Peyer's patch (tissue), 4 donors: ENCODE results near the gene NEDD4L. TPM values are rescaled to one million over a fixed set of nuclear protein-coding genes. Genes with fewer than 3 reads are reported as not detected.

Experiments
- DNase-seq, 3 donors: peaks; one replicate each; pipeline ENCODE4 v3.0.0-alpha.2; 2017 to 2019
- H3K27ac ChIP-seq, 4 donors: fragments of 200-600 bp; sonication (generic); one replicate each; pipeline ENCODE4 v1.5.1; 2016 to 2019
- H3K27me3 ChIP-seq, 2 donors: fragments of 200-600 bp; sonication (generic); one replicate each; pipeline ENCODE4 v1.5.1; 2019
- H3K36me3 ChIP-seq, 3 donors: fragments of 200-600 bp; sonication (generic); one replicate each; pipeline ENCODE4 v1.5.1; 2016 to 2019
- H3K4me1 ChIP-seq, 4 donors: fragments of 200-600 bp; sonication (generic); one replicate each; pipeline ENCODE4 v1.5.1; 2016 to 2019
- H3K4me3 ChIP-seq, 4 donors: fragments of 200-600 bp; sonication (generic); 1 replicate in 3 of 4; 2 replicates in 1 of 4; pipeline ENCODE4 v1.5.1; 2016 to 2019; ENCODE audit warnings: mild to moderate bottlenecking in 1 of 4
- H3K9me3 ChIP-seq, 4 donors: fragments of 200-600 bp; sonication (generic); one replicate each; pipeline ENCODE4 v1.5.1; 2016 to 2019; ENCODE audit warnings: mild to moderate bottlenecking in 1 of 4
- POLR2A ChIP-seq, 2 donors: fragments of 450-650 bp; IDR thresholded peaks; one replicate each; pipeline ENCODE4 v1.5.1; 2017; ENCODE audit warnings: antibody characterized with exemption in 2 of 2, mild to moderate bottlenecking in 2 of 2, moderate library complexity in 2 of 2
- total RNA-seq, 4 donors: library from RNA; depleted of rRNA; stranded (reverse); fragments of >200 nt; gene quantifications; one replicate each; pipeline ENCODE4 v1.1.0, GENCODE V29; 2016
- TF ChIP-seq, protein P1 (sequence below), 6 experiments: fragments of 450-650 bp in 4 of 6; fragments of 200-600 bp in 2 of 6; sonication (generic) in 1 of 6; IDR thresholded peaks; one replicate each; pipeline ENCODE4 v1.5.1; 2017 to 2019; ENCODE audit warnings: antibody characterized with exemption in 6 of 6, mild to moderate bottlenecking in 3 of 6, moderate library complexity in 1 of 6

NEDD4L gene
- total RNA-seq, 4 donors from 2014 or later: 213 to 312 (median 277) TPM

DNA sequence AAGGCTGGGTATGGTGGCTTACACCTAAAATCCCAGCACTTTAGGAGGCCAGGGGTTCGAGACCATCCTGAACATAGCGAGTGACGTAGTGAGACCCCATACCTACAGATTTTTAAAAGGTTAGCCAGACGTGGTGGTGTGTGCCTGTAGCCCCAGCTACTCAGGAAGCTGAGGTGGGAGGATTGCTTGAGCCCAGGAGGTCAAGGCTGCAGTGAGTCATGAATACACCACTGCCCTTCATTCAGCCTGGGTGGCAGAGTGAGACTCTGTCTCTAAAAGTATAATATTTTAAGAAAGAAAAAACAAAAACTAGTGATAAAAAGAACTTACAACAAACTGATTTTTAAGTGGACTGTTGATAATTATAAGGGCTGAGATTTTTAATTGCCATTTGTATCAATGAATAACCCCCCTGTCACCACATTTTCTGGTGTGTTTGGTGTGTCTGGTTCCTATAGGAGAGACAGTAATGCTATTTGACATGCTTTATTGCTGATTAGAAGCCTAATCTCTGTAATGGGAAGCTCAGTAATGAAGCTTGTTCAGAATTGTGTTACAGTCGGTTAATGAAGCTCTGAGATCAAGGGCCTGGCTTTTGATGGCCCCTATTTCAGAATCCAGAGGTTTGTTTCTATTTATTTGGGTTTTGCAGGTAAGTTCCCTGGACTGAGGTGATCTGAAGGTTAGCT is 147.0 kb downstream of the NEDD4L start:
- H3K27ac ChIP-seq: no peak overlapping the region
- no peaks in the 10 kb centered on the region for H3K9me3 ChIP-seq
- TF ChIP-seq POLR2A (IDR thresholded peaks at IDR 0.05): no peak
- TF ChIP-seq, protein P1, sequence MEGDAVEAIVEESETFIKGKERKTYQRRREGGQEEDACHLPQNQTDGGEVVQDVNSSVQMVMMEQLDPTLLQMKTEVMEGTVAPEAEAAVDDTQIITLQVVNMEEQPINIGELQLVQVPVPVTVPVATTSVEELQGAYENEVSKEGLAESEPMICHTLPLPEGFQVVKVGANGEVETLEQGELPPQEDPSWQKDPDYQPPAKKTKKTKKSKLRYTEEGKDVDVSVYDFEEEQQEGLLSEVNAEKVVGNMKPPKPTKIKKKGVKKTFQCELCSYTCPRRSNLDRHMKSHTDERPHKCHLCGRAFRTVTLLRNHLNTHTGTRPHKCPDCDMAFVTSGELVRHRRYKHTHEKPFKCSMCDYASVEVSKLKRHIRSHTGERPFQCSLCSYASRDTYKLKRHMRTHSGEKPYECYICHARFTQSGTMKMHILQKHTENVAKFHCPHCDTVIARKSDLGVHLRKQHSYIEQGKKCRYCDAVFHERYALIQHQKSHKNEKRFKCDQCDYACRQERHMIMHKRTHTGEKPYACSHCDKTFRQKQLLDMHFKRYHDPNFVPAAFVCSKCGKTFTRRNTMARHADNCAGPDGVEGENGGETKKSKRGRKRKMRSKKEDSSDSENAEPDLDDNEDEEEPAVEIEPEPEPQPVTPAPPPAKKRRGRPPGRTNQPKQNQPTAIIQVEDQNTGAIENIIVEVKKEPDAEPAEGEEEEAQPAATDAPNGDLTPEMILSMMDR (IDR thresholded peaks at IDR 0.05): no peak

DNA sequence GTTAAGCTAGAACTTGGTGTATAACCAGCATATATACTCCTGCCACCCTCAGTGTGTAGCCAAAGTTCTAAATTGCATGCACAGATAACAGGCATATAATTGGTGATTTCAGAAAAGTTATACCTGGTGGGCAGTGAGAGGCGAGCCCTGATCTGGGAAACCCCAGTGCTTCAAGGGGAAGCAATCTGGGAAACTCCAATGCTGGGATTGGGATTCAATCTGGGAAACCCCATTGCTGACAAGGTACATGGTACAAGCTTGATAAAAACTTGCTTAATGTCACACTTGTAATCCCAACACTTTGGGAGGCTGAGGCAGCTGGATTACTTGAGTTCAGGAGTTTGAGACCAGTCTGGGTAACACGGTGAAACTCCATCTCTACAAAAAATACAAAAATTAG is 147.6 kb downstream of the NEDD4L start:
- Histone ChIP-seq H3K36me3 (no peaks in the 10 kb centered on the region), H3K27me3 (no peaks in the 10 kb centered on the region), H3K4me3 (no peak overlapping the region), H3K9me3 (no peaks in the 10 kb centered on the region), H3K4me1 (peaks cover 0 to 20% (median 0%) of the 10 kb centered on the region in 4 donors), H3K27ac (no peak overlapping the region)
- DNase-seq: no peak
- TF ChIP-seq, protein P1 (IDR thresholded peaks at IDR 0.05): no peak
- TF ChIP-seq POLR2A (IDR thresholded peaks at IDR 0.05): no peak

More for the DNA sequence above, 147.0 kb downstream of the NEDD4L start:
- Histone ChIP-seq H3K4me1 (peaks cover 0 to 18% (median 0%) of the 10 kb centered on the region in 4 donors), H3K4me3 (no peak overlapping the region), H3K27me3 (no peaks in the 10 kb centered on the region), H3K36me3 (no peaks in the 10 kb centered on the region)
- no peak for DNase-seq

DNA sequence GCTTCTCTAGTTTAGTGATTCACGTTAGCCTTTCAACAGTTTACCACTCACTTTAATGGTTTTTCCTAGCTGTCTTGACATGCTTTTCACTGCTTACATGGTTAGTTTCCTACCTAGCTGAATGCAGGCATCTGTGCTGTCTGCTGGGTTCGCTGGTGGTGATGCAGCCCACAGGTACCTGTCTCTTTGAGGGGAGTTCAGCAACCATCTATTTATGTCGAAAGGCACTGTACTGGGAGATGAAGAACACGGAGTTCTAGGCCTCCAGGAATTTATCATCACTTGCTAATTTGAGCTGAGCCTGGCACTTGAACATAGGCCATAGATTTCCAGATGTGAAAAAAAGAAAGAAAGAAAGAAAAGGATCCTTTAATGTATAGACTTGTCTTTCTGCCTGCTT is 148.5 kb downstream of the NEDD4L start:
- Histone ChIP-seq H3K27me3 (no peaks in the 10 kb centered on the region), H3K4me3 (no peak overlapping the region), H3K36me3 (no peaks in the 10 kb centered on the region), H3K27ac (no peak overlapping the region), H3K4me1 (peaks cover 0 to 25% (median 0%) of the 10 kb centered on the region in 4 donors), H3K9me3 (no peaks in the 10 kb centered on the region)
- TF ChIP-seq POLR2A (IDR thresholded peaks at IDR 0.05): no peak
- TF ChIP-seq, protein P1 (IDR thresholded peaks at IDR 0.05): no peak
- DNase-seq: no peak

DNA sequence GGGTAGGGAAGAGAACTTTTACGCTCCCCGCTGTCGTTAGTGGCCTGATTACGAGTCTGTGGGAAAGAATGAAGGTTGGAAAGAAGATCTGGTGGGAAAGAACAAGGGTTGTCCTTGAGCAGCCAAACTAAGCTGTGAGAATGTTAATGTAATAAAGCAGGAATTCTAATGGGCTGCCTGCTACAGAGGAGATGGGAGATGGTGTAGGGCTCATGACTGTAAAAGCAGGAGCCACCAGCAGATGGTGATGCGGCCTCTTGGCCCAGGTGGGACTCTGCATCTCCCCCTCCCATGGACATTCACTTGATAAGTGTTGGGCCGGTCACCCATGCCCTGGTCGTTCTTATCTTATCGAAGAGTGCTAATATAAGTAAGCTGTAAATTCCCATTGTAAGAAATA is 150.0 kb downstream of the NEDD4L start:
- Histone ChIP-seq H3K36me3 (no peaks in the 10 kb centered on the region), H3K27ac (no peak overlapping the region), H3K4me3 (no peak overlapping the region), H3K27me3 (no peaks in the 10 kb centered on the region), H3K4me1 (peaks cover 0 to 35% (median 0%) of the 10 kb centered on the region in 4 donors), H3K9me3 (no peaks in the 10 kb centered on the region)
- no peak for DNase-seq
- TF ChIP-seq, protein P1 (IDR thresholded peaks at IDR 0.05): peak in 2 of 6 experiments; percentile 25 to 43
- no peak for TF ChIP-seq POLR2A (IDR thresholded peaks at IDR 0.05)

DNA sequence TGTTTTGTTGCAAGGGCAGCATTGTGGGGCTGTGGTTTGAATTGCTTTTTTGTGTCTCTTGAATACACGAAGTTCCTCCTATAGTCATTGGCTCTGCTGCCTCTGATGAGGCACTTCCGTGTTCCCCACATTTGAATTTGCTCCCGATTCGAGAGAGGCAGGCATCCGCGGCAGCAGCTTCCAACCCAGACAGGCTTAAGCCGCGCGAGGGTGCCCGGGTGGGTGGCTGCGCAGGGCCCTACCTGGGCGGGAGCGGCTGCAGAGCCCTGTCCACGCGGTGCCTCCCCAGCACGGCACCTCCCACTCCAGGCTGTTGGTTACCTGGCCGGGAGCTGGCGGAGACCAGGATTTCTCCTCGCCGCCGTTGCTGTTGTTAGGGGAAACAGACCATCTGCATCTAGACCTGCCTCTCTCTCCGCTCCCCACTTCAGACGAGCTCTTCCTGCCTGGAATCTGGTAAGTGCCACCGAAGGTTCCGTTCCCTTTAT is 151.3 kb downstream of the NEDD4L start:
- peak overlapping the region in 2 of 4 donors; percentile 6 to 62 for H3K27ac ChIP-seq
- TF ChIP-seq, protein P1 (IDR thresholded peaks at IDR 0.05): no peak
- TF ChIP-seq POLR2A (IDR thresholded peaks at IDR 0.05): peak in 1 of 2 donors; percentile 16
- H3K4me3 ChIP-seq: peak overlapping the region; percentile 26 to 51 (median 38)
- H3K9me3 ChIP-seq: no peaks in the 10 kb centered on the region
- H3K27me3 ChIP-seq: no peaks in the 10 kb centered on the region
- peak; percentile 40 to 68 (median 68) for DNase-seq
- peaks cover 0 to 35% (median 0%) of the 10 kb centered on the region in 4 donors for H3K4me1 ChIP-seq
- H3K36me3 ChIP-seq: no peaks in the 10 kb centered on the region
